ENCODE measurements around the gene FAM156B.
"Not testable (repeated sequence)": the region's sequence is repeated elsewhere in the genome, so short reads cannot be mapped to it uniquely, and the experiment has no call there.

GRCh38 chrX:52896438-52896837 is 692 bp upstream of the FAM156B start:
- not testable (repeated sequence) for TF ChIP-seq CTCF (IDR thresholded peaks at IDR 0.05); EZH2 (IDR thresholded peaks at IDR 0.05; ENCODE audit: borderline replicate concordance, insufficient read depth, low read depth, low read length, poor library complexity, severe bottlenecking)
